ENCODE results near the gene FAR1.
"Not testable (repeated sequence)": the region's sequence is repeated elsewhere in the genome, so short reads cannot be mapped to it uniquely, and the experiment has no call there.

Gene FAR1

GRCh38 chr11:13668102-13668956 lies at the start of gene FAR1:
FAR1 (plus strand) TSS chr11:13668668; CDS start chr11:13694766, 26,098 bp downstream.
- DNase-seq, result peak; percentile 98

- no peak for DNase-seq
These were observed 48.4 kb upstream of the FAR1 start for GRCh38 chr11:13620063-13620462.

GRCh38 chr11:13626818-13627217 lies 41.6 kb upstream of the FAR1 start:
- DNase-seq, result not testable (repeated sequence)

- not testable (repeated sequence) for DNase-seq
These were observed 39.8 kb upstream of the FAR1 start for GRCh38 chr11:13628634-13629033.

GRCh38 chr11:13629779-13630178 lies 38.7 kb upstream of the FAR1 start:
- no peak for DNase-seq

- DNase-seq, result no peak
These were observed 33.2 kb upstream of the FAR1 start for GRCh38 chr11:13635290-13635689.

GRCh38 chr11:13635804-13636203 lies 32.7 kb upstream of the FAR1 start:
- no peak for DNase-seq

- no peak for DNase-seq
These were observed 31.1 kb upstream of the FAR1 start for GRCh38 chr11:13637125-13638069.

- no peak for DNase-seq
These were observed 30.0 kb upstream of the FAR1 start for GRCh38 chr11:13638422-13638821.

- no peak for DNase-seq
These were observed 23.3 kb upstream of the FAR1 start for GRCh38 chr11:13644997-13645687.

GRCh38 chr11:13647391-13647790 lies 21.1 kb upstream of the FAR1 start:
- no peak for DNase-seq

GRCh38 chr11:13649619-13650018 lies 18.8 kb upstream of the FAR1 start:
- DNase-seq, result no peak

- DNase-seq, result not testable (repeated sequence)
These were observed 17.0 kb upstream of the FAR1 start for GRCh38 chr11:13651515-13651914.

GRCh38 chr11:13661074-13661623 lies 7.3 kb upstream of the FAR1 start:
- no peak for DNase-seq

- DNase-seq, result no peak
These were observed 4.8 kb upstream of the FAR1 start for GRCh38 chr11:13663631-13664071.

- no peak for DNase-seq
These were observed 4.1 kb upstream of the FAR1 start for GRCh38 chr11:13664351-13664750.

GRCh38 chr11:13666708-13667107 lies 1.8 kb upstream of the FAR1 start:
- DNase-seq, result no peak

- no peak for DNase-seq
These were observed 1.2 kb upstream of the FAR1 start for GRCh38 chr11:13667245-13667644.

- DNase-seq, result no peak
These were observed 720 bp upstream of the FAR1 start for GRCh38 chr11:13667795-13668101.

- peak; percentile 51 for DNase-seq
These were observed 571 bp downstream of the FAR1 start for GRCh38 chr11:13668957-13669521.

- DNase-seq, result no peak
These were observed 1.3 kb downstream of the FAR1 start for GRCh38 chr11:13669544-13670488.

Measured in CD4-positive, alpha-beta T cell treated with Interleukin-21 for 1 hour (primary cell).